GM15510 (cell line): Measurements from ENCODE around the gene C1orf198.

Experiments
- POLR2A ChIP-seq: IDR thresholded peaks from 3 replicates; pipeline ENCODE4 v1.6.1; 2011; ENCODE audit warnings: borderline replicate concordance; ENCODE audit not compliant: insufficient read length; ENCODE audit errors: extremely low read depth

C1orf198 gene

GRCh38 chr1:230806552-230806951, 61.8 kb downstream of the C1orf198 start:
- TF ChIP-seq POLR2A: no peak

- no peak for TF ChIP-seq POLR2A
These were observed 63.9 kb downstream of the C1orf198 start for GRCh38 chr1:230804396-230804795.

- TF ChIP-seq POLR2A: no peak
These were observed 67.2 kb downstream of the C1orf198 start for GRCh38 chr1:230800891-230801840.

GRCh38 chr1:230798491-230798890, 69.8 kb downstream of the C1orf198 start:
- TF ChIP-seq POLR2A: no peak

- no peak for TF ChIP-seq POLR2A
These were observed 70.4 kb downstream of the C1orf198 start for GRCh38 chr1:230797942-230798365.

- TF ChIP-seq POLR2A: no peak
These were observed 70.9 kb downstream of the C1orf198 start for GRCh38 chr1:230797376-230797920.

- TF ChIP-seq POLR2A: no peak
These were observed 71.7 kb downstream of the C1orf198 start for GRCh38 chr1:230796626-230797025.

GRCh38 chr1:230794871-230795605, 73.3 kb downstream of the C1orf198 start:
- no peak for TF ChIP-seq POLR2A

GRCh38 chr1:230794431-230794830, 73.9 kb downstream of the C1orf198 start:
- no peak for TF ChIP-seq POLR2A

GRCh38 chr1:230793463-230793745, 74.9 kb downstream of the C1orf198 start:
- TF ChIP-seq POLR2A: no peak

- no peak for TF ChIP-seq POLR2A
These were observed 75.4 kb downstream of the C1orf198 start for GRCh38 chr1:230792691-230793462.

- TF ChIP-seq POLR2A: no peak
These were observed 76.2 kb downstream of the C1orf198 start for GRCh38 chr1:230791986-230792564.

GRCh38 chr1:230790026-230790425, 78.3 kb downstream of the C1orf198 start:
- TF ChIP-seq POLR2A: no peak

- no peak for TF ChIP-seq POLR2A
These were observed 79.6 kb downstream of the C1orf198 start for GRCh38 chr1:230788561-230789275.
